WTC11 (cell line): ENCODE results near the gene TFF2. TPM values are rescaled to one million over a fixed set of nuclear protein-coding genes. Genes with fewer than 3 reads are reported as not detected.

ENCODE experiments used
- ATAC-seq: fragments of 200-7000 bp; cut with Tn5 transposase; 2 replicates; pipeline ENCODE4 v1.10.0; 2021; ENCODE audit warnings: mild to moderate bottlenecking, moderate library complexity
- CTCF ChIA-PET: fragments of 300-600 bp; sonication (Branson Sonifier 250); formaldehyde crosslinking; loops from one replicate; lab custom pipeline; 2021; ENCODE audit warnings: antibody characterized with exemption; lab: Charles Lee
- POLR2A ChIA-PET: fragments of 350-600 bp; sonication (Branson Sonifier 250); formaldehyde crosslinking; loops from one replicate; lab custom pipeline; 2021; ENCODE audit warnings: antibody characterized with exemption; lab: Charles Lee
- DNase-seq: peaks from one replicate; pipeline ENCODE4 v3.0.0; 2021; ENCODE audit warnings: low spot score
- H3K27ac Mint-ChIP-seq: 2 replicates; pipeline ENCODE4 v1.8.0; 2021; ENCODE audit warnings: mixed read lengths
- H3K27me3 Mint-ChIP-seq: 2 replicates; pipeline ENCODE4 v1.8.0; 2021; ENCODE audit warnings: low read depth, mild to moderate bottlenecking, moderate library complexity, mixed read lengths
- H3K36me3 Mint-ChIP-seq: 2 replicates; pipeline ENCODE4 v1.8.0; 2021; ENCODE audit warnings: mixed read lengths
- H3K4me1 Mint-ChIP-seq: 2 replicates; pipeline ENCODE4 v1.8.0; 2022; ENCODE audit warnings: mixed read lengths
- H3K4me3 Mint-ChIP-seq: 2 replicates; pipeline ENCODE4 v1.8.0; 2021; ENCODE audit warnings: mild to moderate bottlenecking, moderate library complexity, mixed read lengths
- H3K9me3 Mint-ChIP-seq: 2 replicates; pipeline ENCODE4 v1.8.0; 2021; ENCODE audit warnings: mixed read lengths
- CTCF ChIP-seq: fragments of 200-600 bp; IDR thresholded peaks from 2 replicates; pipeline ENCODE4 v1.8.0; 2022; ENCODE audit warnings: antibody characterized with exemption
- ESRRA ChIP-seq: sonication (generic); formaldehyde crosslinking; IDR thresholded peaks from 2 replicates; pipeline ENCODE4 v1.8.1; 2022; ENCODE audit warnings: mild to moderate bottlenecking, missing genetic modification reagents, borderline replicate concordance
- FOXK1 ChIP-seq: sonication (generic); formaldehyde crosslinking; IDR thresholded peaks from 2 replicates; pipeline ENCODE4 v1.8.0; 2022; ENCODE audit warnings: mild to moderate bottlenecking, moderate library complexity, missing genetic modification reagents
- FOXP1 ChIP-seq: sonication (generic); formaldehyde crosslinking; IDR thresholded peaks from 2 replicates; pipeline ENCODE4 v1.8.0; 2022; ENCODE audit warnings: missing genetic modification reagents, mild to moderate bottlenecking, moderate library complexity, borderline replicate concordance
- GABPB1 ChIP-seq: sonication (generic); formaldehyde crosslinking; IDR thresholded peaks from 2 replicates; pipeline ENCODE4 v1.8.1; 2023; ENCODE audit warnings: mild to moderate bottlenecking, missing genetic modification reagents
- IRF2 ChIP-seq: sonication (generic); formaldehyde crosslinking; IDR thresholded peaks from 2 replicates; pipeline ENCODE4 v1.8.0; 2022; ENCODE audit warnings: low read depth, missing genetic modification reagents, borderline replicate concordance
- JAZF1 ChIP-seq: fragments of 250-450 bp; sonication (Bioruptor Pico); IDR thresholded peaks from 2 replicates; pipeline ENCODE4 v1.9.0; 2021; ENCODE audit warnings: moderate library complexity, mild to moderate bottlenecking, inconsistent platforms
- NR2C2 ChIP-seq: sonication (generic); formaldehyde crosslinking; IDR thresholded peaks from 2 replicates; pipeline ENCODE4 v1.8.0; 2022; ENCODE audit warnings: mild to moderate bottlenecking, missing genetic modification reagents
- PREB ChIP-seq: sonication (generic); formaldehyde crosslinking; IDR thresholded peaks from 2 replicates; pipeline ENCODE4 v1.8.1; 2022; ENCODE audit warnings: mild to moderate bottlenecking, missing genetic modification reagents, moderate library complexity, borderline replicate concordance
- TCF7 ChIP-seq: sonication (generic); formaldehyde crosslinking; IDR thresholded peaks from 2 replicates; pipeline ENCODE4 v1.8.0; 2022; ENCODE audit warnings: mild to moderate bottlenecking, low read depth, missing genetic modification reagents, moderate library complexity
- TEAD4 ChIP-seq: sonication (generic); formaldehyde crosslinking; IDR thresholded peaks from 2 replicates; pipeline ENCODE4 v1.8.0; 2022; ENCODE audit warnings: mild to moderate bottlenecking, missing genetic modification reagents
- USF1 ChIP-seq: sonication (generic); formaldehyde crosslinking; IDR thresholded peaks from 2 replicates; pipeline ENCODE4 v1.8.0; 2022; ENCODE audit warnings: mild to moderate bottlenecking, missing genetic modification reagents
- ZBTB21 ChIP-seq: sonication (generic); formaldehyde crosslinking; IDR thresholded peaks from 2 replicates; pipeline ENCODE4 v1.8.1; 2023; ENCODE audit warnings: mild to moderate bottlenecking, missing genetic modification reagents, borderline replicate concordance
- ZBTB43 ChIP-seq: sonication (generic); formaldehyde crosslinking; IDR thresholded peaks from 2 replicates; pipeline ENCODE4 v1.8.1; 2023; ENCODE audit warnings: mild to moderate bottlenecking, missing genetic modification reagents
- ZNF121 ChIP-seq: sonication (generic); formaldehyde crosslinking; IDR thresholded peaks from 2 replicates; pipeline ENCODE4 v1.8.0; 2023; ENCODE audit warnings: missing genetic modification reagents
- ZNF138 ChIP-seq: sonication (generic); formaldehyde crosslinking; conservative IDR thresholded peaks from 2 replicates; pipeline ENCODE4 v1.8.1; 2022; ENCODE audit warnings: mild to moderate bottlenecking, moderate library complexity, missing genetic modification reagents
- ZNF671 ChIP-seq: fragments of 250-450 bp; sonication (Bioruptor Pico); IDR thresholded peaks from 2 replicates; pipeline ENCODE4 v1.8.0; 2021; ENCODE audit warnings: mild to moderate bottlenecking
- total RNA-seq: library from RNA; stranded (reverse); gene quantifications from 3 replicates; pipeline ENCODE4 v1.2.3, GENCODE V29; 2021
- TF ChIP-seq, protein P1 (sequence below): sonication (generic); formaldehyde crosslinking; IDR thresholded peaks from 2 replicates; pipeline ENCODE4 v1.8.0; 2023; ENCODE audit warnings: missing genetic modification reagents
- TF ChIP-seq, protein P2 (sequence below): sonication (generic); formaldehyde crosslinking; IDR thresholded peaks from 2 replicates; pipeline ENCODE4 v1.8.1; 2023; ENCODE audit warnings: mild to moderate bottlenecking, missing genetic modification reagents, borderline replicate concordance

TFF2 gene
- total RNA-seq, 1 experiment from 2014 or later = 0.33 TPM

GRCh38 chr21:42349420-42350317, 1.1 kb downstream of the TFF2 start:
- ChIA-PET POLR2A (no interaction called here), CTCF (interaction anchor here (2.0 kb wide), 1 partner anchor 12 kb away, joined by 9 read pairs; no protein-coding TSS in a partner anchor)
- DNase-seq = no peak
- no peak for ATAC-seq
- H3K4me1 Mint-ChIP-seq = no peaks in the 10 kb centered on the region
- TF ChIP-seq, protein P1, sequence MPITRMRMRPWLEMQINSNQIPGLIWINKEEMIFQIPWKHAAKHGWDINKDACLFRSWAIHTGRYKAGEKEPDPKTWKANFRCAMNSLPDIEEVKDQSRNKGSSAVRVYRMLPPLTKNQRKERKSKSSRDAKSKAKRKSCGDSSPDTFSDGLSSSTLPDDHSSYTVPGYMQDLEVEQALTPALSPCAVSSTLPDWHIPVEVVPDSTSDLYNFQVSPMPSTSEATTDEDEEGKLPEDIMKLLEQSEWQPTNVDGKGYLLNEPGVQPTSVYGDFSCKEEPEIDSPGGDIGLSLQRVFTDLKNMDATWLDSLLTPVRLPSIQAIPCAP = no peak
- TF ChIP-seq FOXP1 (no peak), ZBTB21 (CRISPR knock-in tag) (no peak), CTCF (no peak), PREB (CRISPR knock-in tag) (no peak), TEAD4 (CRISPR knock-in tag) (no peak), TCF7 (CRISPR knock-in tag) (no peak), ZNF138 (CRISPR knock-in tag) (no peak), ZNF121 (CRISPR knock-in tag) (no peak), ZNF671 (CRISPR knock-in tag) (no peak), USF1 (CRISPR knock-in tag) (no peak), JAZF1 (CRISPR knock-in tag) (no peak), ESRRA (CRISPR knock-in tag) (no peak), FOXK1 (CRISPR knock-in tag) (no peak), IRF2 (CRISPR knock-in tag) (no peak), GABPB1 (no peak), NR2C2 (CRISPR knock-in tag) (no peak), ZBTB43 (CRISPR knock-in tag) (no peak)
- TF ChIP-seq, protein P2, sequence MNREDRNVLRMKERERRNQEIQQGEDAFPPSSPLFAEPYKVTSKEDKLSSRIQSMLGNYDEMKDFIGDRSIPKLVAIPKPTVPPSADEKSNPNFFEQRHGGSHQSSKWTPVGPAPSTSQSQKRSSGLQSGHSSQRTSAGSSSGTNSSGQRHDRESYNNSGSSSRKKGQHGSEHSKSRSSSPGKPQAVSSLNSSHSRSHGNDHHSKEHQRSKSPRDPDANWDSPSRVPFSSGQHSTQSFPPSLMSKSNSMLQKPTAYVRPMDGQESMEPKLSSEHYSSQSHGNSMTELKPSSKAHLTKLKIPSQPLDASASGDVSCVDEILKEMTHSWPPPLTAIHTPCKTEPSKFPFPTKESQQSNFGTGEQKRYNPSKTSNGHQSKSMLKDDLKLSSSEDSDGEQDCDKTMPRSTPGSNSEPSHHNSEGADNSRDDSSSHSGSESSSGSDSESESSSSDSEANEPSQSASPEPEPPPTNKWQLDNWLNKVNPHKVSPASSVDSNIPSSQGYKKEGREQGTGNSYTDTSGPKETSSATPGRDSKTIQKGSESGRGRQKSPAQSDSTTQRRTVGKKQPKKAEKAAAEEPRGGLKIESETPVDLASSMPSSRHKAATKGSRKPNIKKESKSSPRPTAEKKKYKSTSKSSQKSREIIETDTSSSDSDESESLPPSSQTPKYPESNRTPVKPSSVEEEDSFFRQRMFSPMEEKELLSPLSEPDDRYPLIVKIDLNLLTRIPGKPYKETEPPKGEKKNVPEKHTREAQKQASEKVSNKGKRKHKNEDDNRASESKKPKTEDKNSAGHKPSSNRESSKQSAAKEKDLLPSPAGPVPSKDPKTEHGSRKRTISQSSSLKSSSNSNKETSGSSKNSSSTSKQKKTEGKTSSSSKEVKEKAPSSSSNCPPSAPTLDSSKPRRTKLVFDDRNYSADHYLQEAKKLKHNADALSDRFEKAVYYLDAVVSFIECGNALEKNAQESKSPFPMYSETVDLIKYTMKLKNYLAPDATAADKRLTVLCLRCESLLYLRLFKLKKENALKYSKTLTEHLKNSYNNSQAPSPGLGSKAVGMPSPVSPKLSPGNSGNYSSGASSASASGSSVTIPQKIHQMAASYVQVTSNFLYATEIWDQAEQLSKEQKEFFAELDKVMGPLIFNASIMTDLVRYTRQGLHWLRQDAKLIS (CRISPR knock-in tag) = no peak
- H3K27me3 Mint-ChIP-seq = no peaks in the 10 kb centered on the region; the same call in 1 of the 2 replicates
- no peaks in the 10 kb centered on the region for H3K9me3 Mint-ChIP-seq
- no peak overlapping the region for H3K27ac Mint-ChIP-seq
- H3K4me3 Mint-ChIP-seq = no peak overlapping the region
- no peaks in the 10 kb centered on the region for H3K36me3 Mint-ChIP-seq
